Measurements from ENCODE around the gene NPAS3.

The NPAS3 gene

DNA sequence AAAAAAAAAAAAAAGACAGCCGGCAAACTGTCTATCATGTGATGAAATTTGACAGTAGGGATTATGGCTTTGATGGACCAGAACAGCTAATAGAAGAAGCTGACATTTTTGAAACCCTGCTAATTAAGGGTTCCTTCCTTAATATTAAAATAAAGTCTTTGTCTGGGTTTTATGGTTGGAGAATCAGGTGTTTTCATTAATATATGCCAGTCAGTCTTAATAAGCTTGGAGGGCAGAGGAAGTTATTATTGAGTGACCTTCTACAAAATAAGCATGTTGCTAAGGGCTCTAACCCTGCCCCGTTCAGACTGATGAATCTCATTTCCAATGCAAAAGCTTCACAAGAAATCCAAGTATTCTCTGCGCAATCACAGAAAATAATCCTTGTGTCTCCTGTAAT is 722.4 kb downstream of the NPAS3 start:
- DNase-seq (no peak), ATAC-seq (no peak)
- Mint-ChIP-seq H3K27ac (no peak overlapping the region), H3K27me3 (peaks cover 3% of the 10 kb centered on the region), H3K36me3 (ENCODE audit: low read depth) (no peaks in the 10 kb centered on the region), H3K4me1 (no peaks in the 10 kb centered on the region), H3K4me3 (no peak overlapping the region), H3K9me3 (no peaks in the 10 kb centered on the region)

DNA sequence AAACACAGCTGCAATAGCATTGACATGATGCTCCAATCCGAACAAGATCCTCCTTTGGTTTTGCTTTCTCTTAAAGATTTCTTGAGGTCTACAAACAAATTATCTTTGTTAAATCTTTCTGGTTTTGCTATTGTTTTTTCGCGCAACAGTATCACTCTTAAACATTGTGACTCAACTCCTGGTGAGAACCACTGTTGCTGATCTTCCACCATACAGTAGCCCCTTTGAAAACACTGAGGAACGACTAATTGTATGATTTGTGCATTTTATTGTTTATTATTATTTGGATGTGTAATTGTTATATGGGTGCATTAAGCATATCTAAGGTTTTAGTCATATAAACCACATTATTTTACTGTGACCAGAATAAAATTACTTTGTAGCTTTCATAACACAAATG is 729.4 kb downstream of the NPAS3 start:
- no peaks in the 10 kb centered on the region for H3K9me3 Mint-ChIP-seq
- no peaks in the 10 kb centered on the region for H3K4me1 Mint-ChIP-seq
- H3K36me3 Mint-ChIP-seq (ENCODE audit: low read depth), result no peaks in the 10 kb centered on the region
- no peak for DNase-seq
- ATAC-seq, result no peak
- H3K4me3 Mint-ChIP-seq, result no peak overlapping the region
- no peak overlapping the region for H3K27ac Mint-ChIP-seq
- H3K27me3 Mint-ChIP-seq, result no peaks in the 10 kb centered on the region

DNA sequence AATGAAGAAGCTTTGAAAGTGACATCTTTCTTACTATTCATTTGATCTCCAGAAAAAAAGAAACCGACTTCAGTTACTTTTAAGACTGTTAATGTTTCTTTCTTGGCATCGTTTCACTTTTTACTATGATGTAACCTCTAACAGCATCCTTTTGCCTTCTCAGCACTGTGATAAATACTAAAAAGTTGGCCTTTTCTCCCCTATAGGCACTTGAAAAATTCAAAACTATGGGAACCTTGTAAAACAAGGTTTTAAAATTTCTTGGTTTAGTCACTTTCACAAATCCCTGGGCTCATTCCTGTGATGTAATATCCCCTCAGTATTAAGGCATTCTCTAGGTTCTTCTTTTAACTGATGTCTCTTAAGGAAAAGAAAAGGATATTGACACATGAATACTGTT is 730.4 kb downstream of the NPAS3 start:
- Mint-ChIP-seq H3K9me3 (no peaks in the 10 kb centered on the region), H3K27ac (no peak overlapping the region), H3K4me1 (no peaks in the 10 kb centered on the region), H3K4me3 (no peak overlapping the region), H3K27me3 (no peaks in the 10 kb centered on the region), H3K36me3 (ENCODE audit: low read depth) (no peaks in the 10 kb centered on the region)
- DNase-seq, result no peak
- ATAC-seq, result no peak

DNA sequence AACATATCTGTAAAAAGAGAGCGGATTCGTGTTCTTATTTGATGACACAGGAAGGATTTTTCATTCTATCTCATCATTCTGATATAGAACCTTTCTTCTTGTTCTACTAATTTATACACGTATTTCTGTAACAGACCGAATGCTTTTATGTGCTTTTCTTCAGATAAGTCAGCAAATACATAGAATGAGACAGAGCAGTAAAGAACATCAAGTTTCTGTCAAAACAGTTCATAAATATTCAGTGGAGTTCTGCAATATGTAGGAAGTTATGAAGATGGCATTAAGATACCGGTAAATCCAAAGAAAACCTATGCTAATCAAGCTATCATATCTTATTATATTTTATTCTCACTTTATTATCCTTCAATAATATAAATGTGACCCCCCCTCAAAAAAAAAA is 731.6 kb downstream of the NPAS3 start:
- no peak overlapping the region for H3K27ac Mint-ChIP-seq
- no peak for ATAC-seq
- no peak overlapping the region for H3K4me3 Mint-ChIP-seq
- DNase-seq, result no peak
- H3K27me3 Mint-ChIP-seq, result peaks cover 2% of the 10 kb centered on the region
- H3K4me1 Mint-ChIP-seq, result no peaks in the 10 kb centered on the region
- H3K9me3 Mint-ChIP-seq, result no peaks in the 10 kb centered on the region
- no peaks in the 10 kb centered on the region for H3K36me3 Mint-ChIP-seq (ENCODE audit: low read depth)

DNA sequence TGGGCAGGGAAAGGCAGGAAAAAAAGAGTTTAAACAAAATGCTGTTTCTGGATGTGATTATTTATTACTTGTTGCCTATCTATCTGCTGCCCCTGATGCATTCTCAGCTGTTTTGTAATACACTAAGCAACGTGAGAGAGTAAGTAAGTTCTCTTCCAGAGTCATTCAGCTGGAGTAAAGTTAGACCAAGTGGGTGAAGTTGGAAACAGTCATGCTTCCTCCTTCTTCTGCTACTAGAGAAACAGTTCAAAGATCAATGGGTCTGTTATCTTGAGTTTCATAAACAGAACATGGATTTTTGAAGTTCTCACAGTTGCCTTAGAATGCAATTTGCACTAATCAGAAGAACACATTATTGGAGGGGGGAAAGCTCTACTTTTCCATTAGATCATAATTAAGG is 732.9 kb downstream of the NPAS3 start:
- Mint-ChIP-seq H3K27me3 (peaks cover 2% of the 10 kb centered on the region), H3K4me3 (no peak overlapping the region)

DNA sequence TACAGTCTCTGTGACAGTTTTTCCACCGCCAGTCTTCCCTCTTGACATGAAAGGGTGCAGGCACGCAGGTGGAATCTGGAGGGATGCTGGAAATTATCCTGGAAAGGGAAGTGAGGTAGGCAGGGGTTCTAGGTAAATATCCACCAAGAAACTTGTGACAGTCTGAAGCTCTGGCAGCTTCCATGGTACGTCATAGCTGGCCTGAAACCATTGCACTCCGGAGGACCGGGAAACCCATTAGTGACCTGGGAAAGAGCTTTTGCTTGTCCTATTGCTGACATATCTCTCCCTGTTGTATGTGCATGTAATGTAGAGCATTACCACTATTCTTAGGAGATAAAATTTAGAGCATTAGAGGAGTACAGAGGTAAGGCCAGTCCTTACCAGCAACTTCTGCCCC is 736.2 kb downstream of the NPAS3 start:
- H3K4me1 Mint-ChIP-seq, result no peaks in the 10 kb centered on the region
- DNase-seq, result no peak
- H3K27me3 Mint-ChIP-seq, result peaks cover 2% of the 10 kb centered on the region
- H3K27ac Mint-ChIP-seq, result no peak overlapping the region
- H3K36me3 Mint-ChIP-seq (ENCODE audit: low read depth), result no peaks in the 10 kb centered on the region
- H3K9me3 Mint-ChIP-seq, result no peaks in the 10 kb centered on the region
- H3K4me3 Mint-ChIP-seq, result no peak overlapping the region
- no peak for ATAC-seq

More for the DNA sequence above, 732.9 kb downstream of the NPAS3 start:
- Mint-ChIP-seq H3K4me1 (no peaks in the 10 kb centered on the region), H3K27ac (no peak overlapping the region), H3K9me3 (no peaks in the 10 kb centered on the region), H3K36me3 (ENCODE audit: low read depth) (no peaks in the 10 kb centered on the region)
- ATAC-seq, result no peak
- no peak for DNase-seq

DNA sequence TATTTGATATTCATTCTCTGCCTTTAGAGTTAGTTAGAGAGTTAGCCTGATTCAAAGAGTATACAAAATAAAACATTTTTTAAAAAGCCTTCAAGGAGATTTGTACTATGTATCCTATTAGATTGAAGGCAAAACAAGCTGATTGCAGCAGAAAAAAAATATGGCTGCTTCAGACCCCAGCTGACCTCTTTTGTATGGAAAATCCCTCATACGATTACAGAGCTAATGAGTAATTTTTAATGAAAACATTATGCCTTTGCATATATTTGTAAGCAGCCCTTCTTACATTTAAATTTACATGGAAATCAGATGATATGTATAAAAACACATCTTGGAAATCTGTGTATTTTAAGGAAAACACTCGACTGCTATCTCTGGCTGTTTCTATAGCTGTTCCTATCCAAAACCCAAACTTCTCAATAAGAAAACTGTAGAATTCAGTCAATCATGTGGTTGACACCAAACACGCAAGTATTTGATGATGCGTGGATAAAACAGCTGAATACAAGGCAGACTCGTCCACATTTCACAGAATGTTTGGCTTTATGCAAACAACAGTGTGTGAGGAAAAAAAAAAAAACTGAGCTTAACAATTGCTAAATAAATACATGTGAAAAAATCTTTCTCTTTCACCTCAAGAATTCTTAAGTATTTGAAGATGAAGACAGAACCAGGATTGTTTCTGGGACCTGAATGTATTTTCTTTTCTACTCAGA is 736.9 kb downstream of the NPAS3 start:
- no peaks in the 10 kb centered on the region for H3K9me3 Mint-ChIP-seq
- ATAC-seq, result no peak

DNA sequence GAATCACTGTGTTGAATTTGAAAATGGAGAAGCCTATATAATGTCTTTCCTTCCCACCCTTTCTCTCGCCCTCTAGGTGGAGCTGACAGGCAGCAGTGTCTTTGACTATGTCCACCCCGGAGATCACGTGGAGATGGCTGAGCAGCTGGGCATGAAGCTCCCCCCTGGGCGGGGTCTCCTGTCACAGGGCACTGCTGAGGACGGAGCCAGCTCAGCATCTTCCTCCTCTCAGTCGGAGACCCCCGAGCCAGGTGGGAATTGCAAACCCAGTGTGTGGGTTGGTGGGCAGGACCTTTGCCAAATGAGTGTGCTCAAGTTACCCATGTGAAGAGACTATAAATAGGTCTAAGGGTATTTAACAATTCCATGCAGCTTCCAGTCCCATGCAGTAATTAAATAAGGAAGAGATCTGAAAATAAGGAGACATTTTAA is 737.5 kb downstream of the NPAS3 start:
- Mint-ChIP-seq H3K4me1 (no peaks in the 10 kb centered on the region), H3K4me3 (no peak overlapping the region), H3K27ac (no peak overlapping the region), H3K27me3 (peaks cover 2% of the 10 kb centered on the region), H3K9me3 (no peaks in the 10 kb centered on the region), H3K36me3 (ENCODE audit: low read depth) (no peaks in the 10 kb centered on the region)
- ATAC-seq (no peak), DNase-seq (no peak)

More for the DNA sequence above, 736.9 kb downstream of the NPAS3 start:
- no peak for DNase-seq
- no peak overlapping the region for H3K4me3 Mint-ChIP-seq
- no peaks in the 10 kb centered on the region for H3K36me3 Mint-ChIP-seq (ENCODE audit: low read depth)
- H3K27ac Mint-ChIP-seq, result no peak overlapping the region
- peaks cover 2% of the 10 kb centered on the region for H3K27me3 Mint-ChIP-seq
- H3K4me1 Mint-ChIP-seq, result no peaks in the 10 kb centered on the region

DNA sequence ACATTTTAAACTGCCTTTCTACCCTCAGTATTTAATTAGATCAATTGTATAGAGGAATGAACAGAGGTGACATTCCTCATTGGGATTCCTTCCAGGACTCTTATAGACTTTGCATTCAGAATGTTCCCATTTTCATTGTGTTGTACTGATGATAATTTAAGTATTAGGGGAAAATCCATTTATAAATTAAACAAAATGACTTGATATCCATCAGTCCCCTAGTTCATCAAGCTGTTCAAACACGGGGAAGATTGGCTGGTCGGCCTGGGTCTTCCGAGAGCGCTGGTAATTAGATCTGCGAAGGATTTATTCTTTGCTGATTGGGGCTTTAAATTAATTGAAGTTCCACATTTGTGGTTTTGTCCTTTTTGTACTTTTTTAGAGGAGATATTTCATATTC is 738.2 kb downstream of the NPAS3 start:
- Mint-ChIP-seq H3K9me3 (no peaks in the 10 kb centered on the region), H3K36me3 (ENCODE audit: low read depth) (no peaks in the 10 kb centered on the region), H3K4me1 (no peaks in the 10 kb centered on the region), H3K27ac (no peak overlapping the region), H3K27me3 (peaks cover 2% of the 10 kb centered on the region), H3K4me3 (no peak overlapping the region)
- no peak for ATAC-seq
- no peak for DNase-seq

DNA sequence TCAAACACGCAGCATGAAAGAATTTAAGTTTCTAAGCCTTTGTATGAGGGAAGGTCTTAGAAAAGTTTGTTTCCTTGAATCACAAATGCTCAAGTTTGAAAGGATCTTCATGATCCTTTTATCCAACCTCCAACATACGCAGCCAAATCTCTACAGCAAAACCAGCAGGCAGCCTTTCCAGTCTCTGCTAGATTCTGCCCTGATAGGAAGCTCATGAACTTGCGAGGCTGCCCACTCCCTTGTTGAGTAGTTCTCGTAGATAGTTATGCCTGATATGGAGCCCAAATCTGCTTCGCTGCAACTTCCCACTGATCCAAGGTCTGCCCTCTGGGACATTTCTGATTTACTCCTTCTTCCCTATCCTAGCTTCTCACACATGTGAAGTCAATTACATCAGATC is 739.3 kb downstream of the NPAS3 start:
- ATAC-seq (no peak), DNase-seq (no peak)
- Mint-ChIP-seq H3K4me3 (no peak overlapping the region), H3K27ac (no peak overlapping the region), H3K9me3 (no peaks in the 10 kb centered on the region), H3K4me1 (no peaks in the 10 kb centered on the region), H3K27me3 (peaks cover 2% of the 10 kb centered on the region), H3K36me3 (ENCODE audit: low read depth) (no peaks in the 10 kb centered on the region)

DNA sequence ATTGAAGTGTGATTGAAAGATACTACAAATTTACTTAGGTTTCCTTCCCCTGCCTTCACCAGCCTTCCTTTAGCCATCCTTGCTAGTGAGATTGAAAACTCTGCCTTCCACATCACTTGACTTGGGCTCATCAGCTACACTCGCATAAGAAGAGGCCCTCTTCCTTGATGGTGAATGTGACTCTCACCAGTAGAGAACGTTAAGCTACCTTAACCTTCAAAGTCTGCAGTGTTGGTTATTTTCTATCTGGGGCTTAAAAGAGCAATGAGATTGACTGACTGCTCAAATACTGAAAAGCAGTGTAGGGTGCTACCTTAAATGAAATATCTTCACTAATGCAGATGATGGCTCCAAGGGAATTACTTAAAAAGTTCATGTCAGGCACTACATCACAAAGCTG is 740.3 kb downstream of the NPAS3 start:
- no peaks in the 10 kb centered on the region for H3K36me3 Mint-ChIP-seq (ENCODE audit: low read depth)
- H3K27ac Mint-ChIP-seq, result no peak overlapping the region
- no peaks in the 10 kb centered on the region for H3K4me1 Mint-ChIP-seq
- DNase-seq (no peak), ATAC-seq (no peak)
- peaks cover 2% of the 10 kb centered on the region for H3K27me3 Mint-ChIP-seq
- no peaks in the 10 kb centered on the region for H3K9me3 Mint-ChIP-seq
- H3K4me3 Mint-ChIP-seq, result no peak overlapping the region

DNA sequence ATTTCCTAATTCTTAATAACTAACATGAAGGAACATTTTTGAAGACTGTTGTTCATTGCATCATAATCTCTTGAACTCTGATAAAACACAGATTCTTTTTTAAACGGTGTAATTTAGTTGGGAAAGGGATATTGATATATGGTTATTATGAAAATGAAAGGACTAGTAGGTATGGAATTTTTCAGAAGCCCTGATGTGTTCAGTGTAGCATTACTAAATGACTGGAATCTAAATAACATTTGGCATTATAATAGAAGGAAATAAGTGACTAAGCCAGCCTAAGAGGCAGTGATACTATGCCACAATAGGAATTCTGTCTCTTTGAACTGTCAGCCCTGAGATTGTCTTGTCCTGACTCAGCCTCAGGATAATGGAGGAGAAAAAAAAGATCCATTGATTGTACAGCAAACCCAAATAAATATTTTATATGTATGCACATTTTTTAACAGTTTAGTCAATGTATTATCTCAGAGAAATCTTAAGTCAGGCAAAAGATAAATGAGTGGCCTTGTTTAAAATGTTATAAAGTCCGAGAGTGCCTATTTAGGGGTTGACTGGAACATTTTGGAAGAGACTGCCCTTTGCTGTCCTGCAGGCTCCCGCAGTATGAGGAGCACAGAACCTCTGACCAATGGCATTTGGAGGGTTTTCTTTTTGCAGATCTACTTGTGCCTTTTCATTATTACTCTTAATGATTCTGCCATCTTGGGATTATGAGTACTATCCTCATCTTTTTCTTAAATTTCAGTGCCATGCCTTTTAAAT is 741.0 kb downstream of the NPAS3 start:
- Mint-ChIP-seq H3K36me3 (ENCODE audit: low read depth) (no peaks in the 10 kb centered on the region), H3K27me3 (peaks cover 1% of the 10 kb centered on the region), H3K9me3 (no peaks in the 10 kb centered on the region), H3K4me1 (no peaks in the 10 kb centered on the region), H3K27ac (no peak overlapping the region), H3K4me3 (no peak overlapping the region)
- ATAC-seq, result no peak
- DNase-seq, result no peak

DNA sequence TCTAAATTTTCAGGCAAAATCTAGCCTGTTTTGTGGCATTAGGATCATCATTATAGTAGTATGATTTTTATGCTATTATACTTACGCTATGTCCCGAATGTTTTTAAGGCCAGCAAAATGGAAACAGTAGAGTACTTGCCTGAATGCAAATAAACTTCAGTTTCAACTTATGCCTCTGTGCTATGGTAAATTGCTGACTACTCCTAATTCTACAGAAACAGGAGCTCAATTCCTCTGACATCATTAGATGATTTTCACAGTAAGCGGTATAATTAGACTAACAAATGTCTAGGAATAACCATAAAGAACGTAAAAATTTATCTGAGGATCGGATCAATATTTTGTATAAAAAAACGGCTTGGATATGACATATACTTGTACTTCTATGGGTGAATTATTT is 742.2 kb downstream of the NPAS3 start:
- Mint-ChIP-seq H3K27ac (no peak overlapping the region), H3K4me3 (no peak overlapping the region), H3K4me1 (no peaks in the 10 kb centered on the region), H3K36me3 (ENCODE audit: low read depth) (no peaks in the 10 kb centered on the region), H3K27me3 (no peaks in the 10 kb centered on the region), H3K9me3 (no peaks in the 10 kb centered on the region)
- DNase-seq (no peak), ATAC-seq (no peak)

DNA sequence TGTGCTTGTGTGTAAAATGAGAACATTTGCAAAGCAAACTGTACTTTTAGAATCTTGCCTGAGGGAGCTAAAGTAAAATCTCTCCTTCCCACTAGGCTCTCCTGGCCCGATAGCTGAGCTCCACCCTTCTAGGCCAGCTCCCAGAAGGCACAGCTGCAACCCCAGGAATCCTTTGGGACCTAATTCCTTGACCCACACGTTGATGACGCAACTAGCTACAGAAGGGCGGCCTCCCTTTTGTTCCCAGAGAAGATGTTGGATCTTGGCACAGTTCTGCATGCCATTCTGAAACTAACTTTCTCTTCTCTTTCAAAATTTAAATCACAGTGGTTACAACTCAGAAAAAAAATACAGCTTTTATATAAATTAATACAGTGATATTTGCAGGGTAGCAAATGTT is 744.1 kb downstream of the NPAS3 start:
- Mint-ChIP-seq H3K36me3 (ENCODE audit: low read depth) (no peaks in the 10 kb centered on the region), H3K4me3 (no peak overlapping the region), H3K4me1 (no peaks in the 10 kb centered on the region), H3K27ac (no peak overlapping the region), H3K9me3 (no peaks in the 10 kb centered on the region), H3K27me3 (no peaks in the 10 kb centered on the region)
- DNase-seq (no peak), ATAC-seq (no peak)

DNA sequence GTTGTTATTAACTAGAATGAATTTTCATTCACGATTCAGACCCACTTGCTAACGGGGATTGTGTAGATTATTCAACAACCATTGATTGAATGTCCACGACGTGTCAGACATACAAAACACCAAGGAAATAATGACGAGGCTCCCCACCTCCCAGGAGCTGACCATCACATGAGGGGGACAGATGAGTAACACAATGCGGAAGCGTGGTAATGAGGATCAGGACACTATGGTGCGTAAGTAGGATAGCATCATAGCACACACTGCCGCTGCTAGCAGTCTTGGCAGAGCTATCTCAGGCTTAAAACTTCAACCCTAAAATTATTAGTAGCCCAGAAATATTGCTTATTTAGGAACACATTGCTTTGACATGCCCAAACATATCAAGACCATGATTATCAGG is 746.3 kb downstream of the NPAS3 start:
- no peaks in the 10 kb centered on the region for H3K36me3 Mint-ChIP-seq (ENCODE audit: low read depth)
- no peaks in the 10 kb centered on the region for H3K9me3 Mint-ChIP-seq
- DNase-seq (no peak), ATAC-seq (no peak)
- no peak overlapping the region for H3K4me3 Mint-ChIP-seq
- no peak overlapping the region for H3K27ac Mint-ChIP-seq
- H3K4me1 Mint-ChIP-seq, result no peaks in the 10 kb centered on the region
- no peaks in the 10 kb centered on the region for H3K27me3 Mint-ChIP-seq
